GM12878 (cell line): ENCODE results near the gene CANX.

ENCODE experiments used
- BHLHE40 ChIP-seq, 2 experiments: fragments of 450-650 bp in 1 of 2; IDR thresholded peaks; 2 replicates each; pipeline ENCODE4 v1.6.1; 2011 to 2017; ENCODE audit warnings: low read depth in 2 of 2, borderline replicate concordance in 1 of 2, improper control_type of control experiment in 1 of 2, low read length in 1 of 2, mild to moderate bottlenecking in 1 of 2
- FOXK2 ChIP-seq: fragments of 450-650 bp; IDR thresholded peaks from 2 replicates; pipeline ENCODE4 v1.6.1; 2017; ENCODE audit warnings: mild to moderate bottlenecking, moderate library complexity
- FOXM1 ChIP-seq: IDR thresholded peaks from 2 replicates; pipeline ENCODE4 v1.6.1; 2012; ENCODE audit warnings: low read depth, mild to moderate bottlenecking, inconsistent platforms, low read length, moderate library complexity
- RAD21 ChIP-seq: IDR thresholded peaks from 2 replicates; pipeline ENCODE4 v1.6.1; 2011; ENCODE audit warnings: mild to moderate bottlenecking, low read depth, low read length, moderate library complexity; ENCODE audit not compliant: insufficient read depth

- TF ChIP-seq BHLHE40 (IDR thresholded peaks at IDR 0.05; ENCODE audit: borderline replicate concordance in 1 of 2, low read depth in 2 of 2, low read length in 1 of 2) = no peak
- no peak for TF ChIP-seq FOXK2
- no peak for TF ChIP-seq RAD21
- no peak for TF ChIP-seq FOXM1
Observed at GRCh38 chr5:179724163-179724562, 25.4 kb downstream of the CANX start.
